Stimulated activated CD8-positive, alpha-beta memory T cell treated with anti-CD3 and anti-CD28 coated beads, Interleukin-7, amount 100 ng/mL, for 24 hours (primary cell): ENCODE data around the gene LUZP1.
"Not testable (repeated sequence)": the region's sequence is repeated elsewhere in the genome, so short reads cannot be mapped to it uniquely, and the experiment has no call there.

ENCODE experiments used
- DNase-seq: peaks from one replicate; pipeline ENCODE4 v3.0.0-alpha.2; 2020; ENCODE audit warnings: low read depth

Gene LUZP1

DNA sequence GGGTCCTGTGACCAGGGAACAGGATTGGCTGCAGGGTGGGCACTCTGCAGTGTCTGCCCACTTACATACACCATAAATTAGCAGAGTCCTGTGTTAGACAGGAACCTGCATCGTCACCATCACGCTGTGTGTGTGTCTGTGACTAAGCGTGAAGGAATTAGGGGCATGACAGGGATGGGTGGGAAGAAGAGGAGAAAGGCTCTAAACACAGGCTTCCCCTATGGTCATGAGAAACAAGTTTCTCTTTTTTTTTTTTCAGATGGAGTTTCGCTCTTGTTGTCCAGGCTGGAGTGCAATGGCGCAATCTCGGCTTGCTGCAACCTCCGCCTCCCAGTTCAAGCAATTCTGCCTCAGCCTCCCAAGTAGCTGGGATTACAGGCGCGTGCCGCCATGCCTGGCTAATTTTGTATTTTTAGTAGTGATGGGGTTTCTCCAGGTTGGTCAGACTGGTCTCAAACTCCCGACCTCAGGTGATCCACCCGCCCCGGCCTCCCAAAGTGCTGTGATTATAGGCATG lies 20.3 kb upstream of the LUZP1 start:
- DNase-seq = not testable (repeated sequence)

DNA sequence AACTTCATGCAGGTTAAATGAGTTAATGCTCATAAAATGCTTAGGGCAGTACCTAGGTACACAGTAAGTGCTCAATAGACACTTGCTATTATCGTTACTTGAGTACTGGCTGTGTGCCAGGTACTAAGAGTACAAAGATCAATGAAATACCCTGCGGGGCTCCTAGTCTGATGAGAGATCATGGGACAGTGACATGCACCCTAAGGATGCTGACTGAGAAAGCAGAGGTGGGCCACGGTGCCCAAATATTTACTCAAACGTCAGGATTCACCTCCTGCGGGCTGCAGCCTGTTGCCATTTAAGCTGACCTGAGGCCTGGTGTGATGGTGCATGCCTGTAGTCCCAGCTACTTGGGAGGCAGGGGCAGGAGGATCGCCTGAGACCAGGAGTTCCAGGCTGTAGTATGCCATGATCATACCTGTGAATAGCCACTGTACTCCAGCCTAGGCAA lies 19.8 kb upstream of the LUZP1 start:
- DNase-seq = no peak

DNA sequence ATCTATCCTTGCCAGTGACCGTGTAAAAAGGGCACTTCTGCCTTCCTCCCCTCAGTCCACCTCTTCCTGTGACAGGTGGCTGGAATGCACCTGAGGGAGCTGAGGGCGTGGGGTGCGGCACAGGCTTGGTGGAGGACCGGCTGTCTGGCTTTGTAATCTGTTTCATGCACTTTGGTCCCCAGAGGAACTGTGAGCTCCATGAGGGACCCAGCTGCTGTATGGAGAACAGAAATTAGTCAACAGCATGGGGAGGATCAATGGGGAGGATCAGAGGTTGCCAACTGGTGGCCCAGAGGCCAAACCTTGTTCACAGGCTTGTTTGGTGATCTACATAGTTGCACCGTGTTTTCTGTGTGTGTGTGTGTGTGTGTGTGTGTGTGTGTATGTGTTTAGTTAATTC lies 19.0 kb upstream of the LUZP1 start:
- DNase-seq = no peak

DNA sequence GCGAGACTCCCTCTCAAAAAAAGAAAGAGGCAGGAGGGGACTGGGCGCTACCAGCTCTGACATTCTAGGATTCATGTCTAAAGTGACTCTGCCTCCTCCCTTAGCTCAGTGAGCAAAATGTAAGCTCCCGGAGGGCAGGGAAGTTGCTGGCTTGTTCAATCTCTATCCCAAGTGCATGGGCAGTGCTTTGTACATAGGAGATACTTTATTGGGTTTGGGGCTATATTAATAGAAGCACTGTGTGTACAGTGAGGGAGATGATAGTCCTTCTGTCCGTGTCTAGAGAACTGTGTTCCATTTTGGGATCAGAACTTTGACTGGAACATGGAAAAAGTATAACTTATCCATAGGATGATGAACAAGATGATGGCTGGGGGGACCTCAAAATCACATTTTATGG lies 16.7 kb upstream of the LUZP1 start:
- no peak for DNase-seq

DNA sequence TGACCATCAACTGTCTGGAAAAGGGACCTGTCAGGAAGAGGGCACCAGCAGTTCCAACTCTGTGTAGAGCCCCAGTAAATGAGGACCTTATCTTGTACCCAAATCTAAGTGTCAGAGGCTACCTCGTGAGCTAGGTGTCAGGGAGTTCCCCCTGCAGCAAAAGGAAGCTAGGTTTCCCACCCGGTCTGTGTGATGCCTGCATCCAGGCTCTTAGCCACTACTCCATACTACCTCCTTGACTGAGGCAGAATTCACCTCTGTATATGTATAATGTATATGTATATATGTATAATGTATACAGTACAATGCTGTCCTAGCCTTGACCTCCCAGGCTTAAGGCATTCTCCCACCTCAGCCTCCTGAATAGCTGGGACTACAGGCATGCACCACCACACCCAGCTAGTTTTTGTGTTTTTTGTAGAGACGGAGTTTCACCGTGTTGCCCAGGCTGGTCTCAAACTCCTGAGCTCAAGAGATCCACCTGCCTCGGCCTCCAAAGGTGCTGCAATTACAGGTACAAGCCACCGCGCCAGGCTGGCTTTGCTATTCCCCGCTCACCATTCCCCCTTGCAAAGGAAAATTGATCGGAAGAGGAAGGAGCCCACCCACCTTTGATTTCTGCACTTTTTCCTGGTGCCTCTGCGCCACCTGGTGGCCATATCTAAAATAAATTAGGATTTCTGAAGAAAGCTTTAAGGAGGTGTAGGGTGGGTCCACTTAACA lies 15.7 kb upstream of the LUZP1 start:
- no peak for DNase-seq

DNA sequence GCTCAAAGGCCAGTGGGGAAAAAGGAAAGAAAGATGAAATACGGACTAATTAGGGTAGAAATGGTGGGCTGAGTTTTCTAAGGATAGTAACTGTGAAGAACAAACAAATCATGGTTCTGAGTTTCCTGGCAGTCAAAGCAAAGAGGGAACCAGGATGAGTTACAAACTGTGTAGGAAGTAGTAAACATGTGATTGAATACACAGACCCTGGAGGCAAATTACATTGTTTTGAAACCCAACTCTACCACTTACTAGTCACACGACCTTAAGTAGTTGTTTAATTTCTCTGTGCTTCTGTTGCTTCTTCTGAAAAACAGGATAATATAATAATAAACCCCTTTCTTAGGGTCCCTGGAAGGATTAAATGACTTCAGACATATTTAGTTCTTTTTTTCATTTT lies 11.2 kb upstream of the LUZP1 start:
- no peak for DNase-seq

DNA sequence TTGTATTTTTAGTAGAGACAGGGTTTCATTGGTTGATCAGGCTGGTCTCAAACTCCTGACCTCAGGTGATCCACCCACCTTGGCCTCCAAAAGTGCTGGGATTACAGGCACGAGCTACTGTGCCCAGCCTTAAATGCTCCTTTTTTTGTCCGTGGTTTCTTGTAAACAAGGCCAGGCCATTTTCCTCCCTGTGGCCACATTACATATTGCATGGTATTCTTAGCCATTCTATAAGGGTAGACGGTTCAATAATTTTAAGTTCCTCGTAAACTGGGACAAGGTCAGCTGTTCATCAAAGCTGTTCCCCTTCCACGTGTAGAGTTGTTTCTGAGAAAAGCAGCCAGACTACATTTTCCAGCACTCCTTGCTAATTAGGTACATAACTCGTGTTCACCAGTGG lies 10.3 kb upstream of the LUZP1 start:
- DNase-seq = no peak

DNA sequence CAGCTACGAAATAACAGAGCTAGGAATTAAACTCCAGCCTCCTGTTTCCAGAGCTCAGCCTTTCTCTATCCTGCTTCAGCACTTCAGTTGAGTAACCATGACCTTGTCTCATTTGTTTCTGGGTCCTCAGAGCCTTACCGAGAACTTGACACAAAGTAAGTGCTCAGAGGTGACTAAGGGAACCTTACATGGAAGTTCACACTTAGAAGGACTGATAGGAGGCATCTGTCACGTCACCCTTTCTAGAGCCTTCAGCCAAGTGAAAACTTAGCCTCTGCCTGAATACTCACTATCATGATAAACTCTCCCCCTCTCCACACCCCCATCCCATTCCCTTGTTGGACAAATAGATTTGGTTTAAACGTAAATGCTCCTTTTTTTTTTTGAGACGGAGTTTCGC lies 9.8 kb upstream of the LUZP1 start:
- no peak for DNase-seq

DNA sequence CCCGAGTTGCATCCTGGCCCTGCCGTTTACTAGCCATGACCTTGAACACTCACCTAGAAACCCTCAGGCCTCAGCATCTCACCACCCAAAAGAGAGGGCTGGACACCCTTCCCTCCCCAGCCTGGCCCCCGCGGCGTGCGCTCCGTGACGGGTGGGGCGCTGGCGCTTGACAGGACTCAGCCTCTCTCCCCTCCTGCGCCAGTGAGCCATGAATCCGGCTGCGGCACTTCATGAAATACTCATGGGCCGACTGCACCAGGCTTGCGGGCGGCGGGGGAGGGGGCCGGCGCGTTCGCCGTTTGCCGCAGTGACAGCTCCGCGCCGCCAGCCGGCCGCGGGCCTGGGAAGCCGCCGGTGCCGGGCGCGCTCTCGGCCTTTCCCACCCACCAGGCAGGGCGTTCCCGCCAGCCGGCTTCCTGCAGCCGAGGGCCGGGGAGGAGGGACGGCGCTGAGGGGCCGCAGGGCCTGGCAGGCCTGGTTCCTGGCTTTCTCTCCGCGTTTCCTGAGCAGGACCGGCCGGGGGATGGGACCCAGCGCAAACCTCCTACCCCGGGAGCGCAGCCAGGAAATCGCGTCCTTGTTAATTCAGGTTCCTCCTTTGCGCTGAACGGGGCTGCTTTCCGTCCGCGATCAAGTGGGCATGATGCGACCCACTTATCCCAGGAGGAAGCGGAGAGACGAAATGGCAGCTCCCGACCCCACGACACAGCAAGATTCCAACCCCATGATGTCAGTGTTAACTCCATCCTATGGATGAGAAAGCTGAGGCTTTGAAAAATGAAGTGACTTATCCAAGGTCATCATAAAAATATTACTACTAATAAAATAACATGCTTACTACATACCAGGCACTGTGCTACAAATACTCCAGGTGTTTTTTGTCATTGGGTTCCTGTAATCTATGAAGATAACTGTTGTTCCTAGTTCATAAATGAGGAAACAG lies 9.1 kb upstream of the LUZP1 start:
- no peak for DNase-seq

DNA sequence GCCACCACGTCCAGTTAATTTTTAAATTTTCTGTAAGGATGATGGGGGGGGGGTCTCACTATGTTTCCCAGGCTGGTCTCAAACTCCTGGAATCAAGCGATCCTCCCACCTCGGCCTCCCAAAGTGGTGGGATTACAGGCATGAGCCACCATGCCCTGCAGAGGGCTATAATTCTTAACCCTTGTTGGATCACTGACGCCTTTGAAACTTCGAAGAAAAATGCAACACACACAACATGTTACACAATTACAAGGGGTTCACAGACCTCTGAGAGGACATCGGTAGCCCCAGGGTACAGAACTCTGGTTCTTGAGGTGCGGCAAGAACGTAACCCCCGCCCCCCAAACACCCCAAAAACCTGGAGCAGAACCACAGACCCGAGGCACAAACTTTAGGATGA lies 8.4 kb upstream of the LUZP1 start:
- DNase-seq = no peak

DNA sequence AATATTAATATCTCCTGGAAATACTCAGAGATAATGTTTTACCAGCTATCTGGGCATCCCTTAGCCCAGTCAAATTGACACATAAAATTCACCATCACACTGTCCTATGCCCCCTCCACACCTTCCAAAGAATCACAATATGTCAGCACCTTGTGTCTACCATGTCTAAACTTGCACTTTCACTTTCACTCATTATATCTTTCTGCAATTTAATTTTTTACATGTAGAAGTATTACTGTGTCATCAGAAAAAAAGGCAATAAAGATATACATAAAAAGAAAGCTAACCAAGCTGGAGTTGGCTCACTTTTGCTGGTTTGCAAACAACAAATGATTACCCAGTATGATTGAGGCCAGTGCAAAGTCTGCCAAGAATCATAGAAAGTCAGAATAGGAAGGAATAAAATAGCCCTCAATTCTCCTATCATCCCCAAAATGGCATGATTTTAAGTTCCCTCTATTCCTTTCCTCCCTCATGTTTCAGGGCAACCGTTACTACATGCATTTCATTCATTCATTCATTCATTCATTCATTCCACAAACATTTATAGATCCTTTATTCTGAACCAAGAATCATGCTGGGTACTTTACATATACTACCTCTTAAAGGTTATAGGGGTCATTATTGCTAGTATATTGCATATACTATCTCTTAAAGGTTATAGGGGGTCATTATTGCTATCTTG lies 5.9 kb upstream of the LUZP1 start:
- DNase-seq = no peak

DNA sequence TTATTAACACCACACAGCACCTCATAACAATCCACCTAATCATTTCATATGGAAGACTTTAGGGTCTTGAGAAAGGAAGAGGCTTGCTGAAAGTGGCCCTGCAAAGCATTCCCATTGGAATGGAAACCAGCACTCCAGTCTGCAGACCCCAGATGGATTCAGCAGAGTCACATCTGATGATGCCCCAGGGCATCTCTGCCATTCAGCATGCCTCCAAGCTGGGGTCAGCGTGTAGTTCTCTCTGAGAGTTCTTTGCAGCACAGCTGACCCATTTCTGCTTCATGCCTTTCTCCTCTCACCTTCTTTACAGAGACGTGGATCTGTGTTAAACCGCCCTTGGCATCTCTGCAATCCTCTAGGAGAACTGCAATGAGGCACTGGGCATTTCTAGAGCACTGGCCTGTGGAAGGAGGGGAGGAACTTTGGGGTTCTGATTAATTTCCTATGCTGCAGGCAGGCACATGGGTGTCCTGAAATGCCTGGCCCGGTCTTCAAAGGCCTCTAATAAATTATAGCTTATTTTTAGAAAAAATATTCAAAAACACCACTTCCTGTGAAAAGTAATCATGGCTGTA lies 2.6 kb upstream of the LUZP1 start:
- no peak for DNase-seq

DNA sequence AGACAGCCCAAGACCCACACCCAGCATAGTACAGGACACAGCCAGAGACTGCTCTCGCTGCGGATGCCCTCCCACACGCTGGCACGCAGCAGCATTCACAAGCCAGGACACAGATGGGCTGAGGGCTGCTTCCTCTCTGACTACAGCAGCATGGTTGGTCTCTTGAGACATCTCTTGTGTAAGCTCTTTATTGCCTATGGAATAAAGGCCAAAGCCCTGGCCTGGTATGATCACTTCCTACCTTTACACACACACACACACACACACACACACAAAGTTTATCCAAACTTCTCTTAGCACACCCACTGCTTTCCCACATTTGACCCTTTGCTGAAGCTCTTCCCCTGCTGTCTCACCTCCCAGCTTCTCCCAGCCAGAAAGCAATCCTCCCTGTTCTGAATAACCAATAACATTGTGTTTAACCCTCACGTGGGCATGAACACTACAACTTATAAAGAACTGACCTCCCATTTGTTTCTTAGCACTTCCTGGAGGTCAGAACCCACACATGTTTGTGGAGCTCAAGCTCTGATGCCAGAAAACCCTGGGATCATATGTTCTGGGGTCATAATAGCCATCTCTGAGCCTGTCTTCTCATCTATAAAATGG lies 1.2 kb upstream of the LUZP1 start:
- DNase-seq = no peak

DNA sequence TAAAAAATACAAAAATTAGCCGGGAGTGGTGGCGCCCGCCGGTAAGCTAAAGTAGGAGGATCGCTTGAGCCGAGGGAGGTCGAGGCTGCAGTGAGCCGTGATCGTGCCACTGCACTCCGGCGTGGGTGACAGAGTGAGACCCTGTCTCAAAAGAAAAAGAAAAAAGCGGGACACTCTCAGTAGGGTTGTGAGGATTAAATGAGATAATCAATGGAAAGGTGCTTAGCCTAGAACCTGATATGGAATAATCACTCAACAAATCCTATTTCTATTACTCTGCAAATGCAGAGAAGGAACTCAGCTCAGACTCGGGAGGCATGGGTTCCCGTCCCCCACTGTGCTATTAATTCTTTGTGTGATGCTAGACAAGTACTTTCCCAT lies 529 bp upstream of the LUZP1 start:
- no peak for DNase-seq

DNA sequence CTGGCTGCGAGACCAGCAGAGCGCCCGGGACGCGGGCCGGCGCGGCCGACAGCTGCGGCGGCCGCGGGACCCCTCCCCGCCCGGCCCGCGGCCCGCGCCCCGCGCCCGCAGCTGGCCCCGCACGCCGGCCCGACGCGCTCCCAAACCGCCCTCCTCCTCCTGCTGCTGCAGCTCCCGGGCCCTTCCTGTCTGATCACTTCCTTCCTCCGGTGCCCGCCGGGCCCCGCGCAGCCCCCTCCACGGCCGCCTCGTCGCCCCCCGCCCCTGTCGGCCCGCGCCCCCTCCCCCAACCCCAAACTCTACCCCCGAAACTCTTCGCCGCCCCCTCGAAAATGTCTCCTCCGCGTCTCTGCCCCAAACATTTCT lies 594 bp downstream of the LUZP1 start:
- DNase-seq = no peak

DNA sequence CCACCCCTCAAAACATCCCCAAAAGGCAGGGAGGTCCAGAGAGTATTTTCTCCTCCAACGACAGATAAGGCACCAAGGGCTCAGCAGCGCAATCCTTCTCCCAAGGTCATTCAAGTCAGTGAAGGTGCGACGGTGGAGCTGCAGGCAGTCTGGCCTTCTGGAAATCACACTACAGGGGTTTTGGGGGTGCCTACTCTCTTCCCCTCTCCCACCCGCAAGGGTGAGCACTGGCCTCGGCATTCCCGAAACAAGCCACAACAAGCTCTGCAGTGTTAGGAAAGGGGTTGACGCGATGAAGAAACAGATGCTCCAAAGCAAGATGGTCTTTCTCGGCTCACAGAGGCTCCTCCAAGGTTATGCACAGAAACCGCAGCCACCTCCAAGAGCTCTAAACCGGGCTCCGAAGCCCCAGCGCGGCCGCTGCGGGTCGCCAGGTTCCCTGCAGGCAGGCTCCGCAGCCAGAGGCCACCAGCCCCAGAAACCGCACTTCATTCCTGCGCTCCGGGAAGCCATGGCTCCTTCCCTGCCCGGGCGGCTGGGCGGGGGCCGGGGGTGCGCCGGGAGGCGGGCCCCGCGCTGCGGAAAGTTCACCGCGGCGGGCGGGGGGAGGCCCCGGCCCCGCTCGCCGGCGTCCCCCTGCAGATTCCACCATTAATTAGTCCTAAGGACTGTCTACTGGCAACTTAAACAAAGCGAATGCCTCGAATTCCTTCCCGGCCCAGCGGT lies 1.1 kb downstream of the LUZP1 start:
- DNase-seq = no peak

DNA sequence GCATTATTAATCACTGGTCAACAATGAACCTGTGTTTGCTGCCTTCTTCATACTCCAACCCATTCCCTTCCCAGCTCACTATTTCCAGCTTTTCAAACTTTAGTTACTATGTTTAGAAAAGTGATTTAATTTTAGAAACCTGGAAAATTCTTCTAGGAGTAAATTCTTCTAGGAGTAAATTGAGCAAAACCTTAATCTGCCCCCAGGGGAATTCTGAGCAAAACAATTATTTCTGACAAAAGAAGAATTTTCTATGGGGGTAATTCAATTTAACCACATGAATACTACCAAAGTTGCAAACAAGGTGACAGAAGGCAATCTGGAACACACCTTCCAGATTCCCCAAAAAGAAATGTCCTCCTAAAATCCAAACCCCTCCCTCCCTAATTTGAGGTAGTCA lies 1.8 kb downstream of the LUZP1 start:
- no peak for DNase-seq

DNA sequence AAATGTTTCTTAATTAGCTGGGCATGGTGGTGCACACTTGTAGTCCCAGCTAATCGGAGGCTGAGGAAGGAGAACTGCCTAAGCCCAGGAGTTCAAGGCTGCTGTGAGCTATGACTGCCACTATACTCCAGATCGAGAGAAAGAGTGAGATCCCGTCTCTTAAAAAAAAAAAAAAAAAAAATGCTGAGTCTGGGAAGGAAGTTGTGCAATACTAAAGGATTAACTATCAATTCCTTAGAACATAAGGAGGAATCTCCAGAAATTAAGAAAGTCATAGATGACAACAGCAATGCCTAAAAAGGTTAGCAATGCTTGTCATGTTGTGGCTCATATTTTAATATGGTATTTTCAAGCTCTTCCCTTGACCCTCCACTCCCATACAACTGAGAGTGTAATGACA lies 5.3 kb downstream of the LUZP1 start:
- no peak for DNase-seq

DNA sequence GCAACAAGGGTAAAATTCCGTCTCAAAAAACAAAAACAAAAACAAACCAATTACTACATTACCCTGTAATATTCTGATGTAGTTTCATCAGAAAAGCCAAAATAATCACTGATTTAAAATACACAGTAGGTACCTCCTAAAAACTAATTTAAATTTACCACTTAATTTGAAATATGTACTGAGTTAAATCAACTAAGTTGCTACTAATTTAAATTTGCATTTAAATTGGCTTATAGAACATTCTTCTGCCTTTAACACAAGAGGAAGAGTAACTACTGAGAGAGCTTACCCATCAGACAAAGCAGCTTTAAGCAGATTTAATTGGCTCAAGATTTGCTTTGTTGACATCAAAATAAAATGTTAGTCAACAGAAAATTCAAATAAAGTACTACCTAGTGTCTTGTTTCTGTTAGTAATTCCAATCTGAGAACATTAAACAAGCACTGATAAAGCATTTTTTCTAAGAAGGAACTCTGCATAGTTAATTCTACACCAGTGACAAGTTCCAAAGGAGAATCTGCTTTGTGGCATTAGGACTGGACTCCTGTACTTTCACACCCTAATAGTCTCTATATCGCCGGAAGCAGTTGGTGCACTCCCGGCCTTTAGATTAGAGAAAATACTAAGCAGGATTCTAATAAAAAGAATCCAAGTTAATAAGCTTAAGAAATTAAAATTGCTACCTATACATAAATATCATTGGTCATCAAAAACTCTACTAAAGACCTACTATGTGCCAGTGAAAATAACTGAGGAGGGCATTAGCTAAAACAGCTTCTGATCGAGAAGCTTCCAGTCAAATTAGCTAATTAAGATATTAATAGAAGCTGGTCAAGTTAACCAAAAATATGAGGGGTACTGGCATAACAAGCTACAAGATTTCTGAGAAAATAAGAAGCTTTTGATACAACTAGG lies 8.4 kb downstream of the LUZP1 start:
- DNase-seq = no peak

DNA sequence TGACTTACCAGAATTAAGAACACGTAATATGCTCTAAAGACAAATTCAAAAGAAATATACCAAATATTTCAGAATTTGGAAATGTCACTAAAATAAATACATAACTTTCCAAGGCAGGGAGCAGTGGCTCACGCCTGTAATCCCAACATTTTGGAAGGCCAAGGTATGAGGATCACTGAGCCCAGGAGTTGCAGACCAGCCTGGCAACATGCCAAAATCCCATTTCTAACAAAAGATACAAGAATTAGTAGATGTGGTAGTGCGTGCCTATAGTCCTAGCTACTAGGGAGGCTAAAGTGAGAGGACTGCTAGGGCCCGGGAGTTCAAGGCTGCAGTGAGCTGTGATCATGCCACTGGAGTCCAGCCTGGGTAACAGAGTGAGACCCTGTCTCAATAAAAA lies 11.7 kb downstream of the LUZP1 start:
- DNase-seq = no peak
